Measurements from ENCODE around the gene MACROD1. TPM values are rescaled to one million over a fixed set of nuclear protein-coding genes. Genes with fewer than 3 reads are reported as not detected.
A peak's percentile ranks its signal among the peaks of the same experiment; 100 is the strongest.

MACROD1 gene
- total RNA-seq, 1 donor from 2014 or later: 20.6 TPM

DNA sequence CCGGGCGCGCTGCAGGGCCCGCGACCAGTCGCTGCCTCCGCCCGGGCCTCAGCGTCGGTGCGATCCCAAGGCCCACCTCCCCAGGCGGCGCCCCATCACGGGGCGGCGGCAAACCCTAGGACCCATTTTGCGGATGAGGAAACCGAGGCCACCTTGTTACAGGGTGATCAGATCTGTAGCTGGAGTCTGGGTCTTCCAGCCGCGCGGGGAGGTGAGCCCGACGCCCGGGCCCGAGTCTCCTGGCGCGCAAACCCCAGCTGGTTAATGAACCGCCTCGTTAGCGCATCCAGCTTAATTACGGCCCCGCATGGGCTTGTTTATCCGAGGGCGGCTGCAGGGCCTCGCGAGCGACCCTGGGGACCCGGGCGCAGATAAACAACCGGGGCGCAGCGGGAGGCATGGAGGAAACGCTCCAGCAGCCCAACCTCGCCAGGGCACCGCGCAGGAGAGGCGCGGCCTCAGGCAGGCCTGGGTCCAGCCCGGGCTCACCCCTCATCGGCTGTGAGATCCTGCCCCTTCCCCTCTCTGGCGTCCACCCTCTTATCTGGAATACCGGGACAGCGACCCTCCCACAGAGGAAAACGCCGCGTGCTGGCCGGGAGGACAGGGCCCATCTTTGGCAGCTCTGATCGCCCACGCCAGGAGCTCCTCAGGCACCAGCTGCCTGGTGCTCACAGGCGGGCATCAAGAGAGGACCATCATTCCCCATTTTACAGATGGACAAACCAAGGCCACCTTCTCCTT lies 165.0 kb downstream of the MACROD1 start:
- no peak for DNase-seq (ENCODE audit: low spot score)
- ATAC-seq: no peak
- intact Hi-C loops (cut with DNase I): loop anchor here (2.0 kb wide), 1 partner anchor 148 kb away; no protein-coding TSS in a partner anchor

DNA sequence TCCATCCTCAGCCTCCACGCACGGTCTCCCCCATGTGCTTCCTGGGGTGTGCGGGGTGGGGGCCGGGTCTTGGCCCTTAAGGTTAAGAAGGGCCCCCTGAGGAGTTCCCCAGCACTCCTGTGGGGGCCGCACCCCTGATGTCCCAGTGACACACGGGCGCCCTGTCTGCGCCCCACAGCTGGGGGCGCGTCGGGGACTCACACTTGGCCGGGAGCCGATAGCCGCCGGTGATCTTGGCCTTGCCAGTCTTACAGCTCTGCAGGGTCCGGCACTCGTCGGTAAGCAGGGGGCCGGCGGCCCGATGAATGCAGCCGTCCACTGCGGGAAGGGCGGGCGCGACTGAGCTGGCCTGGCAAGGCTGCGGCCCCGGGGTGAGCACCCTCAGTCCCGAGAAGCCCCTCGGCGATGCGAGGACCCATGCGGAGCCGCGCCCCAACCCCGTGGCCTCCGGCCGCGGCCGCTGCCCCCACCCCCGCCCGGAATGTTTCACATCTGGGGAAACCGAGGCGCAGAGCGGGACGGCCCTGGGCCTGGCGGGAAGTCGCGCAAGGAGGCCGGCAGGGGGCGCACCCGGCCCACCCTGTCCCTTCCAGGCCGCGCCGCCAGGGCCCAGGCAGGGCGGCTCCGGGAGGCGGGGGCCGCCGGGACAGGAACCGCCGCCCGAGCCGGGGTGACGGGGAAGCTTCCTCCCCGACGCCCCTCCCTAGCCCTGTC lies 165.7 kb downstream of the MACROD1 start:
- ATAC-seq (peak; percentile 75), DNase-seq (ENCODE audit: low spot score) (peak; percentile 82)
- intact Hi-C loops (cut with DNase I): loop anchor here (2.0 kb wide), 1 partner anchor 149 kb away; no protein-coding TSS in a partner anchor

DNA sequence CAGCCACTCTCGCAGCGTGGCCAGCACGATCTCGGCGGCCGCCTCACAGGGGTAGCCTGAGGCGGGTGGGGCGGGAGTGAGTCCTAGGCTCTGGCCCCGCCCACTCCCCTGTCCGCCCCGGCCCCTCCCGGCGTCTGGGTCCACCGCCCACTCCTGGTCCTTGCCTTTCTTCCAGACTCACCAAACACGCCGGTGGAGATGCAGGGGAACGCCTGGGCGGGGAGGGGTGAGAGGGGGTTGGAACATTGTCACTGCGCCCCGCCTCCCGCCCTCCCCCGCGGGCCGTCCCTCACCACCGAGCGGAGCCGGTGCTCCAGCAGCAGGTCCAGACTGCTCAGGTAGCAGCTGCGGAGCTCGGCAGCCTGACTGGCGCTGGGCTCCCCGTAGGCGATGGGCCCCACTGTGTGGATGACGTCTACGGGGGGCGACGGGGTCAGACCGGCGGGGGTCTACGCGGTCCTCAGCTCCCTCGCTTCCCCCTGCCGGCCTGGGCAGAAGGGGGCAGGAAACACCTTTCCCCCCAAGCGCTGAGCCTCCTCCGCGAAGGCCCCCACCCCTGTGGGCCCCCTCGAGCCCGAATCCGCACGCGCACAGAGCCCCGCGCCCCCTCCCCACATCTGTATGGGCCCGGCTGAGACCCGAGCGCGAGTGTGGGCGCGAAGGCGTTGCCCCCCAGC lies 166.4 kb downstream of the MACROD1 start:
- peak; percentile 76 for DNase-seq (ENCODE audit: low spot score)
- peak; percentile 48 for ATAC-seq
- intact Hi-C loops (cut with DNase I): loop anchor here (2.0 to 10.0 kb wide), 2 partner anchors 149 to 295 kb away; partner anchors contain the start of gene KCNK4

DNA sequence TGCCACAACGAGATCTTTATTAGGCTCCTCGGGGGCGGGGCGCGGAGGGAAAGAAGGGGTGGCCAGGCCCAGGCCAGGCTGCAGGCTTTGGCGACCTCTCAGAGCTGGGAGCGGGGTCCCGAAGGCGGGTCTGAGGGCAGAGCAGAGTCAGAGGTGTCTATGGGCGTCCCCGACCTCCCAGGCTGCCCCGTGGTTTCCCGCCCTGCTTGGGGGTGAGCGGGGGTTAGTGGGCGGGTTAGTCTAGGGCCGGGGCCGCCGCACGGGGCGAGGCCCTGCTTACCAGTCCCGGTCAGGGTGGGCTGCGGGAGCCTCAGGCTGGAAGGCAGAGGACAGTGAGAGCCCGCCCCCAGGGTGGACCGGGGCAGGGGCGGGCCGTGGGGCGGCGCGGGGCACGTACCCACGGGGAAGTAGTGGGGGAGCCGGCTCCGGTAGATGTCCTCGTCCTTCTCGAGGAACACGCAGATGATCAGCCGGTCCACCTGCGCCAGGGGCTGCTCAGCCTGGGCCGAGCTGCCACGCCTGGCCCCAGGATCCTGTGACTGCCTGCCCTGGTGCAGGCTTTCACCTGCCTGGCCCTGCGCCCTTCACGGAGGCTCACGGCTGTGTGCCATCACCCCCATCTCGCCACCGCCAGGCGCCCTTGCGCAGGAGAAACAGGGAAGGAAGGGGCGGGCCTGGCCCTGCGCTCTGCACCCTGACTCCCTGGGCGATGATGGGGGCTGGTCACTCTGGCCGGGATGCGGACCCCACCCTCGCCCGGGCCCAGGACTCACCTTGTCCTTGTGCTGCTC lies 167.2 kb downstream of the MACROD1 start:
- peak; percentile 69 for DNase-seq (ENCODE audit: low spot score)
- ATAC-seq: no peak
- intact Hi-C loops (cut with DNase I): loop anchor here (10.0 kb wide), 1 partner anchor 296 kb away; the partner anchor contains the start of gene KCNK4

DNA sequence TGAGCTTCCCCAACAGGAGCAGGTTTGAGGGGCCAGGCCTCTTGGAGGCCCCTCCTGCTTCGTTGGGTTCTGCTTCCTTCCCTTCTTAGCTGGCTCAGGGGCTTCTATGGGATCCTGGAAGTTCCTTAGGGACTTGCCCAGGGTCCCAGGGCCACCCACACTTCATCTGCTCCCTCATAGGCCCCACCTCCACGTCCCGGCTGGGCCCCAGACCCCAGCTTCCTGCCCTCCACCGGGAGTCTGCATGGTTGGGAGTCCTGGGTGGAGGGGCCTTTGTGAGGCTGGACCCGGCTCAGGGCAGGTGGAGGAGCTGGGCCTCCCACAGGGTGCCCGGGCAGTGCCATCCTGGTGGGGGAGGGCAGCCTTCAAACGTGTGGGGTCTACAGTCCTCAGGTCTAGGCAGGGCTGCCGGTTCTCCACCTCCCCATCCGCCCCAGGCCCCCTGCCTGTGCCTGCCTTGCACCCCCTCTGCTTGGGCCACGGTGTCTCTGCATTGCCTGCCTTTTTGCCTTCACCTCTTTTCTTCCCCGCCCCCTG lies 168.0 kb downstream of the MACROD1 start:
- DNase-seq (ENCODE audit: low spot score): no peak
- ATAC-seq: no peak
- intact Hi-C loops (cut with DNase I): loop anchor here (10.0 kb wide), 1 partner anchor 297 kb away; the partner anchor contains the start of gene KCNK4

DNA sequence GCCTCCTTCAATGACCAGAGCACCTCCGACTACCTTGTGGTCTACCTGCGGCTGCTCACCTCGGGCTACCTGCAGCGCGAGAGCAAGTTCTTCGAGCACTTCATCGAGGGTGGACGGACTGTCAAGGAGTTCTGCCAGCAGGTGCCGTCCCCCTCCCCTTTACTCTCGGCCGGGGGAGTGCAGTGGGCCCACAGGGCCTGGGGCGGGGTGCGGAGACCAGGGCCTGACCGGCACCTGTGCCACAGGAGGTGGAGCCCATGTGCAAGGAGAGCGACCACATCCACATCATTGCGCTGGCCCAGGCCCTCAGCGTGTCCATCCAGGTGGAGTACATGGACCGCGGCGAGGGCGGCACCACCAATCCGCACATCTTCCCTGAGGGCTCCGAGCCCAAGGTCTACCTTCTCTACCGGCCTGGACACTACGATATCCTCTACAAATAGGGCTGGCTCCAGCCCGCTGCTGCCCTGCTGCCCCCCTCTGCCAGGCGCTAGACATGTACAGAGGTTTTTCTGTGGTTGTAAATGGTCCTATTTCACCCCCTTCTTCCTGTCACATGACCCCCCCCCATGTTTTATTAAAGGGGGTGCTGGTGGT lies 168.7 kb downstream of the MACROD1 start:
- intact Hi-C loops (cut with DNase I): loop anchor here (10.0 kb wide), 1 partner anchor 298 kb away; the partner anchor contains the start of gene KCNK4
- no peak for ATAC-seq

DNA sequence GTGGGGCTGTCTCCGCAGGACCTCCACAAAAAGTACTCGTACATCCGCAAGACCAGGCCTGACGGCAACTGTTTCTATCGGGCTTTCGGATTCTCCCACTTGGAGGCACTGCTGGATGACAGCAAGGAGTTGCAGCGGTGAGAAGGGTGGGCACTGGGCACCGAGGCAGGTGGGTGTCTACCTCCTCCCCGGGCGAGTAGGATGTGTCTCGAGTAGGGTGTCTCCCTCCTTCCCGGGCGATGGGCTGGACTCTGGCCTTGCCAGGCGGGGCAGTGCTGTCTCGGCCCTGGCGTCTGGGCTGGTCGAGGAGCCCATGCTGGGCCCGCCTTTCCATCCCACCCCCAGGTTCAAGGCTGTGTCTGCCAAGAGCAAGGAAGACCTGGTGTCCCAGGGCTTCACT lies 169.4 kb downstream of the MACROD1 start:
- ATAC-seq: no peak
- intact Hi-C loops (cut with DNase I): loop anchor here (10.0 kb wide), 1 partner anchor 298 kb away; the partner anchor contains the start of gene KCNK4

More for the DNA sequence above, 168.7 kb downstream of the MACROD1 start:
- DNase-seq (ENCODE audit: low spot score): no peak

DNA sequence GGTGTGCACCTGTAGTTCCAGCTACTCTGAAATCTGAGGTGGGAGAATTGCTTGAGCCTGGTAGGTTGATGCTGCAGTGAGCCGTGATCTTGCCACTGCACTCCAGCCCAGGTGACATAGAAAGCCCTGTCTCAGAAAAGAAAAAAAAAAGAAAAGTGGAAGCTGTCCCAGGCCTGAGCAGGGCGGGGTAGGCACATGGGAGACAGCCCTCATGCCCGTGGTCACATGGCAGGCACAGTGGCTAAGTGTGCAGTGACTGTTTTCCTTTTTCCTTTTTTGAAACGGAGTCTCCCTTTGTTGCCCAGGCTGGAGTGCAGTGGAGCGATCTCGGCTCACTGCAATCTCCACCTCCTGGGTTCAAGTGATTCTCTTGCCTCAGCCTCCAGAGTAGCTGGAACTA lies 171.9 kb downstream of the MACROD1 start:
- ATAC-seq (no peak), DNase-seq (ENCODE audit: low spot score) (no peak)
- intact Hi-C loops (cut with DNase I): loop anchor here (10.0 kb wide), 1 partner anchor 301 kb away; the partner anchor contains the start of gene KCNK4

More for the DNA sequence above, 169.4 kb downstream of the MACROD1 start:
- no peak for DNase-seq (ENCODE audit: low spot score)

DNA sequence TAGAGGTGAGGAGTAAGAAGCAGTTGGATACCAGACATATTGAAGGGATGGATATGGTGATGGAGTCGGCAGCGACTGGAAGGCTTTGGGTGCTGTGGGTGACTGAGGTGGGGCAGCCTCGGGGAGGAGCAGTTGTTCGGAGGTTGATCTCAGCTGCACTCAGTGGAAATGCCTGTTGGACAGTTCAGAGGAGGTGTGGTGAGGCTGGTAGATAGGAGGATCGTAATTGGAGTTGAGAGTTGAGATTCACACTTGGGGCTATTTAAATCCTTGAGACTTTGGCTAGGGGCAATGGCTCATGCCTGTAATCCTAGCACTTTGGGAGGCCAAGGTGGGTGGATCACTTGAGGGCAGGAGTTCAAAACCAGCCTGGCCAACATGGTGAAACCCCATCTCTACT lies 172.8 kb downstream of the MACROD1 start:
- ATAC-seq: no peak
- no peak for DNase-seq (ENCODE audit: low spot score)
- intact Hi-C loops (cut with DNase I): loop anchor here (10.0 kb wide), 1 partner anchor 302 kb away; the partner anchor contains the start of gene KCNK4

DNA sequence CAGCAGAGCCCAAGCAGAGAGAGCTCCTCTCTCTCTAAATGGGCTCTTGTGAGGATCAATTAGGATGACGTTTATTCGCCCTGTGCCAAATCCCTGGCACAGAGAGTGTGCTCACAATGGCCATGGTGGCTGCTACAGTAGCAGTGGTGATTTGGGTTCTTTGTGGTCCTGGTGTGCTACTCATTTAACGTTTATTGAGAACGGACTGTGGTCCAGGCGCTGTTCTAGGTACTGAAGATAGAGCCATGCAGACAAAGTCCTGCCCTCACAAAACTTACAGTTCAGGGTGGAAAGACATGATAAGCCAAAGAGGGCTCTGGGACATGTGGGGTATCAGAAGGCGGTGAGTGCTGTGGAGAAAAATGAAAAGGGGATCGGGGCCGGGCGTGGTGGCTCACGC lies 174.4 kb downstream of the MACROD1 start:
- intact Hi-C loops (cut with DNase I): loop anchor here (10.0 kb wide), 1 partner anchor 303 kb away; the partner anchor contains the start of gene KCNK4
- ATAC-seq (no peak), DNase-seq (ENCODE audit: low spot score) (no peak)

DNA sequence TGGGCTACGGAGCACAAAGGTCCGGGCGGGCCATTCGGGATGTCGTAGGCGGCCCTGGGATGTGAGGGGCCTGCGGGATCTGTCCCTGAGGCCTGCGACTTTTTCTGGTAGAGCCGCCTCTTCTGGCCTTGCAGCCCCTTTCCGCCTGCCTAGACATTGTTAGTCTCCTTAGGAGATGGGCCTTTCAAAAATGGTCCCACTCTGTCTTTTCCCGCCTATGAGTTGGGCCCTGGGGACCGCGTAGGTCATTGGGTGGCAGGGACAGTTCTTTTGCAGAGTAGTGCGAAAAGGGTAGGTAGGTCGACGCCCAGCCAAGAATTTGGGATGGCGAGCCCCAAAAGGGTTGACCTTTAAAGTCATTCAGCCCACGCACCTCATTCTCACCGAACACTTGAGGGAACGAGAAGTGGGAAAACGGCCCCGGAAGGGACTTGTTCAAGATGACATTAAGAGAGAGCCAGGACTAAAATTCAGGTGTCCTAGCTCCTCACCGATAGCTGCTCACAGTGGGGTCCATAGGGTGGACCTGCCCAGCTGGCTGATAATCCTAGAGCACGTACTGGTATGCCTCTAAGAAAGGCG lies 178.9 kb downstream of the MACROD1 start:
- DNase-seq (ENCODE audit: low spot score) (no peak), ATAC-seq (no peak)
- intact Hi-C loops (cut with DNase I): no loop called here

DNA sequence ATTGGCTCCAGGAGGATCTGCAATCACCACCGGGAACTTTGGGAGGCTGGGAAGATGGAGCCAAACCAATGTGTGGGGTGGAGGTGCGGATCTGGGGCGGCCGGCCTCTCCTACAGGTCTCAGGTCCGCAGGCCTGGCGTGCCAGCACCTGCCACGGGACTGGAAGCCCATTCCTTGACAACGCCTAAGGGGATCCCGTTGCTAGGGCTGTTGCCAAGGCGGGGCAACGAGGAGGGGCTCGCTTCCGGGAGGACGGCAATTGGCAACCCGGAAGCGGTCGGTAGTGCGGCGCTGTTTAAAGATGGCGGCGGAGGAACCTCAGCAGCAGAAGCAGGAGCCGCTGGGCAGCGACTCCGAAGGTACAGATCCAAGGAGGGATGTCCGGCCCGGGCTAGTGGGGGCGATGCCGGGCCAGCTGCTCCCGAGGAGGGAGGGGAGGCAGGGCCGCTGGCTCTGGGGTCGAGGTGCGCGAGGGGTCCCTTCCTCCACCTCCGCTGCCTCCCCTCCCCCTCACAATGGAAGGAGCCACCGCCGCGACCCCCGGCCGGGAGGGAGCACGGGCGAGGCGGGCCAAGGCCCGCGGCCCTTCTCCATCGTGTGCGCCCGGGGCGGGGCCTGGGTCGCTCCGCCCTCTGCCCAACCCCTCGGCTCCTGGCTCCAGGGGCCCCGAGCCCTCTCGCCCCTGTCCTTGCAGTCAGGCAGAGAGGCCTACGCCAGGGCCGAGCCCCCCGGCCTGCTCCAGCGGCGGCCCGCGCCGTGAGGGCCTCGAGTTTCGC lies 179.6 kb downstream of the MACROD1 start, which contains the start of gene OTUB1:
TSS of gene OTUB1 (plus strand) at position 283 of the 776 bp plus-strand sequence. CDS start at position 302, 19 bp downstream.
- DNase-seq (ENCODE audit: low spot score): peak; percentile 94
- ATAC-seq: peak; percentile 97
- intact Hi-C loops (cut with DNase I): no loop called here

DNA sequence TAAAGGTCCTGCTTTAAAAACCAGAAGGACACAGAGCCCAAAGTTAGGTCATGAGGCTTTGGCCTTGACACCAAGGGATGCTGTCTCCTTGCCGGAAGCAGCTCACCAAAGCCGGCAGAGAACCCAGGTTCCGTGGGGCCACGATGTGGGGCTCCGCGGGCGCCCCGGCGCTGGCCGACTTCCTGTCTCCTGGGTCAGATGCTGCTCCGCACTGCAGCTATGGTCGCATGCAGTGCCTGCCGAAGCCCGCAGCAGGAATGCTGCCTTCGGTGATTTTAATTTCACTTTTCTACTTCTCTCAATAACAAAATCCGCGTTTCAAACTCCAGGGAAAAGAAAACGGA lies 180.1 kb downstream of the MACROD1 start:
- DNase-seq (ENCODE audit: low spot score) (no peak), ATAC-seq (peak; percentile 61)
- intact Hi-C loops (cut with DNase I): no loop called here

DNA sequence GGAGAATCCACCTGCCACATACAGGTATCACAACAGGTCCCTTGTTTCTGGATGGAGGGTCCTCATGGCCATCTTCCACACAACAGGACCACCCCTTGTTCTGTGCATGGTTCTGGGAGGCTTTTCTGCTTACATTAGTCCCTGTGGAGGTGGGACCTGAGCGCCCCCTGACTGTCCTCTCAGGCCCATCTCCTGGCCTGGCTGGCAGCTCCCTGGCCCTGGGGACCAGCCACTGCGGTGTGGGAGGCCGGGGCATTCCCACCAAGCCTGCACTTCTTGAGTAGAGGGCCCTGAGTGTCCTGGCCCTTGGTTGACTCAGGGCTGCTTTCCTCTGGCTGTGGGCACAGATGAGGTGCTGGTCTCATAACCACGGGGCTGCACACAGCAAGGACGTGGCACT lies 186.5 kb downstream of the MACROD1 start:
- DNase-seq (ENCODE audit: low spot score): no peak
- ATAC-seq: no peak
- intact Hi-C loops (cut with DNase I): no loop called here

DNA sequence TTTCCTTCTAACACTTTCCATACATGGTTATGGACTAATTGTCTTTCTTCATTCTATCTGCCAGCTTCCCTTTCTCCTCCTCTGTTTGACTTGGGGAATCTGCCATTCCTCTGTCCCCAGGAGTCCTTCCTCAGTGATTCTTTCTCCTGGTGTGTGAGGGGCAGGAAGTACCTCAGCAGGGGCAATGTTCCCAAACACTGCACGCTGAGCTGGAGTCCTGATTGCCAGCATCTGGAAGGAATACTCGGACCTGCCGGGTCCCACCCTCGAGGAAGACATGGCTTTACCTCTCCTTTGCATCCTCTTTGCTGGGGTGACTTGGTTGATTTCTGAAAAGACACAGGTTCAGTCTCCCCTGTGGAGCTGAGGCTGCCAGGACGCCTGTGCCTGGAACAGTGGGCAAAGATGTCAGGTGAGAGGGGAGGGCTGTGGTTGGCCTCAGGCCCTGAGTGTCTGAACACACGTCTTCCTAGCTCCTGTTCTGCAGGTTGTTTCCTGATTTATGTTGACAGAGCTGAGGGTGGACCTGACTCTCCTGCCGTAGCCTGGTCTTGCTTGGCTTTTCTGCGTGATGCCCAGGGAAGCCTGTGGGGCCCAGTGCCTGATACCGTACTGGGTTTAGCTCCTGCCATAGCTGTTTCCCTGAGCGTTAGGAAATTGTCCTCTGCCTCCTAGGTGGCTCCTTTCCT lies 187.2 kb downstream of the MACROD1 start:
- no peak for DNase-seq (ENCODE audit: low spot score)
- ATAC-seq: no peak
- intact Hi-C loops (cut with DNase I): no loop called here
